GM12878 (cell line): Measurements from ENCODE around the gene KIRREL3.

Source experiments
- CTCF ChIP-seq, 3 experiments: IDR thresholded peaks in 2 of 3; conservative IDR thresholded peaks in 1 of 3; 2 replicates each; pipeline ENCODE4 v1.5.1; 2011; ENCODE audit warnings: low read depth in 3 of 3, low read length in 3 of 3, mild to moderate bottlenecking in 3 of 3, control low read depth in 2 of 3, moderate library complexity in 2 of 3, inconsistent platforms in 1 of 3, mixed read lengths in 1 of 3; ENCODE audit not compliant: control insufficient read depth in 2 of 3, insufficient read depth in 1 of 3; ENCODE audit errors: extremely low read depth in 1 of 3
- FOXK2 ChIP-seq: fragments of 450-650 bp; IDR thresholded peaks from 2 replicates; pipeline ENCODE4 v1.6.1; 2017; ENCODE audit warnings: mild to moderate bottlenecking, moderate library complexity
- NR2C2 ChIP-seq: IDR thresholded peaks from 2 replicates; pipeline ENCODE4 v1.6.1; 2011; ENCODE audit warnings: borderline replicate concordance, low read depth; ENCODE audit not compliant: control insufficient read depth, insufficient read length

- TF ChIP-seq NR2C2 (no peak), FOXK2 (no peak), CTCF (IDR thresholded peaks at IDR 0.05 in 2 of 3, conservative IDR thresholded peaks at IDR 0.05 in 1 of 3; ENCODE audit: control insufficient read depth in 2 of 3, extremely low read depth in 1 of 3, insufficient read depth in 1 of 3, low read depth in 3 of 3, low read length in 3 of 3) (no peak)
Measured at GRCh38 chr11:126871792-126872191, 128.8 kb downstream of the KIRREL3 start.
